H1 (cell line): ENCODE measurements around the gene ABCA13. TPM values are rescaled to one million over a fixed set of nuclear protein-coding genes. Genes with fewer than 3 reads are reported as not detected.

Experiments
- CTCF ChIA-PET: fragments of 300-600 bp; sonication (Branson Sonifier 250); formaldehyde crosslinking; loops from one replicate; lab custom pipeline; 2021; ENCODE audit not compliant: partially characterized antibody; lab: Charles Lee
- POLR2A ChIA-PET: fragments of 300-600 bp; sonication (Branson Sonifier 250); formaldehyde crosslinking; loops from one replicate; lab custom pipeline; 2021; ENCODE audit warnings: inconsistent platforms; ENCODE audit not compliant: partially characterized antibody; lab: Charles Lee
- DNase-seq, 2 experiments: peaks; one replicate each; pipeline versions ENCODE4 v3.0.0 to v3.0.0-alpha.2; 2010 to 2022; ENCODE audit warnings: low spot score in 2 of 2, low read depth in 1 of 2, mixed read lengths in 1 of 2
- FAIRE-seq: peaks from 2 replicates; lab custom pipeline; 2011; peaks lifted over from hg19 to GRCh38; lab: Jason Lieb, UNC
- H2AFZ ChIP-seq: 2 replicates; pipeline ENCODE4 v1.8.1; 2012; ENCODE audit warnings: low read length, inconsistent platforms
- H2AK5ac ChIP-seq: 2 replicates; pipeline ENCODE4 v1.6.1; 2013; ENCODE audit warnings: low read depth, low read length
- H2BK120ac ChIP-seq: replicated peaks from 2 replicates; pipeline ENCODE3; 2013; ENCODE audit warnings: low read depth, low read length, inconsistent platforms
- H2BK12ac ChIP-seq: 2 replicates; pipeline ENCODE4 v1.6.1; 2013; ENCODE audit warnings: low read depth, low read length
- H2BK15ac ChIP-seq: 2 replicates; pipeline ENCODE4 v1.6.1; 2013; ENCODE audit warnings: low read length
- H2BK20ac ChIP-seq: 2 replicates; pipeline ENCODE4 v1.6.1; 2013; ENCODE audit warnings: low read length
- H2BK5ac ChIP-seq: 2 replicates; pipeline ENCODE4 v1.6.1; 2013; ENCODE audit warnings: low read depth, low read length
- H3K14ac ChIP-seq: 2 replicates; pipeline ENCODE4 v1.6.1; 2013; ENCODE audit warnings: inconsistent platforms; ENCODE audit not compliant: insufficient read length
- H3K18ac ChIP-seq: 2 replicates; pipeline ENCODE4 v1.6.1; 2013; ENCODE audit warnings: low read length; ENCODE audit errors: extremely low read depth
- H3K23ac ChIP-seq: 2 replicates; pipeline ENCODE4 v1.6.1; 2013; ENCODE audit warnings: inconsistent platforms; ENCODE audit not compliant: insufficient read length
- H3K23me2 ChIP-seq: 2 replicates; pipeline ENCODE4 v1.6.1; 2013; ENCODE audit warnings: low read depth, low read length
- H3K27ac ChIP-seq: 2 replicates; pipeline ENCODE4 v1.6.1; 2011; ENCODE audit warnings: low read depth, low read length, inconsistent platforms
- H3K27me3 ChIP-seq, 4 experiments: replicated peaks in 1 of 4; 1 replicate in 1 of 4; 2 replicates in 3 of 4; pipeline versions ENCODE4 v1.6.1 to v1.8.1; 2011 to 2013; ENCODE audit warnings: low read length in 3 of 4, mild to moderate bottlenecking in 3 of 4, inconsistent platforms in 2 of 4, mixed read lengths in 2 of 4, moderate library complexity in 1 of 4; ENCODE audit not compliant: control insufficient read depth in 3 of 4, insufficient read depth in 3 of 4; ENCODE audit errors: extremely low read depth in 1 of 4
- H3K36me3 ChIP-seq, 4 experiments: 2 replicates each; pipeline versions ENCODE4 v1.6.1 to v1.8.1; 2011 to 2013; ENCODE audit warnings: mild to moderate bottlenecking in 4 of 4, low read length in 3 of 4, moderate library complexity in 2 of 4, control low read depth in 1 of 4, inconsistent platforms in 1 of 4; ENCODE audit not compliant: insufficient read depth in 4 of 4, control insufficient read depth in 2 of 4
- H3K4ac ChIP-seq: replicated peaks from 2 replicates; pipeline ENCODE3; 2013; ENCODE audit warnings: low read length, low read depth, mixed read lengths, inconsistent platforms; ENCODE audit not compliant: insufficient read length
- H3K4me1 ChIP-seq, 4 experiments: replicated peaks in 1 of 4; 1 replicate in 1 of 4; 2 replicates in 3 of 4; pipeline versions ENCODE4 v1.6.1 to v1.8.1; 2011 to 2013; ENCODE audit warnings: low read length in 3 of 4, inconsistent platforms in 2 of 4, mixed read lengths in 1 of 4; ENCODE audit not compliant: insufficient read depth in 4 of 4, control insufficient read depth in 3 of 4
- H3K4me2 ChIP-seq, 2 experiments: 2 replicates each; pipeline versions ENCODE4 v1.6.1 to v1.8.1; 2011 to 2013; ENCODE audit warnings: low read depth in 2 of 2, low read length in 2 of 2, control low read depth in 1 of 2, inconsistent platforms in 1 of 2, mild to moderate bottlenecking in 1 of 2; ENCODE audit not compliant: insufficient read depth in 1 of 2
- H3K4me3 ChIP-seq, 4 experiments: fragments of 200-600, 300-600 bp in 1 of 4; sonication (generic), shearing (Covaris generic), sonication (Bioruptor Twin) in 1 of 4; 2 replicates each; pipeline versions ENCODE4 v1.5.1 to v1.8.1; 2011 to 2016; ENCODE audit warnings: low read length in 4 of 4, low read depth in 3 of 4, control low read depth in 2 of 4, inconsistent platforms in 2 of 4, mild to moderate bottlenecking in 2 of 4, mixed read lengths in 1 of 4, moderate library complexity in 1 of 4; ENCODE audit not compliant: insufficient read depth in 2 of 4; ENCODE audit errors: extremely low read depth in 1 of 4
- H3K56ac ChIP-seq: replicated peaks from 2 replicates; pipeline ENCODE3; 2013; ENCODE audit warnings: low read depth, mild to moderate bottlenecking, mixed read lengths, low read length, inconsistent platforms; ENCODE audit not compliant: insufficient read length
- H3K79me1 ChIP-seq: 2 replicates; pipeline ENCODE4 v1.6.1; 2013; ENCODE audit warnings: low read depth, low read length, control low read depth
- H3K79me2 ChIP-seq, 2 experiments: 2 replicates each; pipeline versions ENCODE4 v1.6.1 to v1.8.1; 2012 to 2013; ENCODE audit warnings: low read length in 2 of 2, mild to moderate bottlenecking in 2 of 2, inconsistent platforms in 1 of 2; ENCODE audit not compliant: insufficient read depth in 2 of 2, control insufficient read depth in 1 of 2
- H3K9ac ChIP-seq, 4 experiments: replicated peaks in 1 of 4; 1 replicate in 1 of 4; 2 replicates in 3 of 4; pipeline versions ENCODE4 v1.6.1 to v1.8.1; 2011 to 2013; ENCODE audit warnings: low read depth in 3 of 4, low read length in 3 of 4, control low read depth in 2 of 4, mild to moderate bottlenecking in 2 of 4, moderate library complexity in 2 of 4, inconsistent platforms in 1 of 4; ENCODE audit errors: extremely low read depth in 1 of 4
- H3K9me3 ChIP-seq, 2 experiments: 2 replicates each; pipeline versions ENCODE4 v1.6.1 to v1.8.1; 2012 to 2013; ENCODE audit warnings: mild to moderate bottlenecking in 2 of 2, moderate library complexity in 2 of 2, control low read depth in 1 of 2, inconsistent platforms in 1 of 2, low read depth in 1 of 2, low read length in 1 of 2, mixed read lengths in 1 of 2; ENCODE audit not compliant: insufficient read depth in 2 of 2
- H4K20me1 ChIP-seq, 2 experiments: replicated peaks in 1 of 2; 2 replicates each; pipeline versions ENCODE3 to v1.8.1; 2011 to 2013; ENCODE audit warnings: inconsistent platforms in 2 of 2, low read length in 2 of 2, mild to moderate bottlenecking in 1 of 2; ENCODE audit not compliant: insufficient read depth in 2 of 2, control insufficient read depth in 1 of 2
- H4K5ac ChIP-seq: 2 replicates; pipeline ENCODE4 v1.6.1; 2013; ENCODE audit warnings: low read length, low read depth, mixed read lengths, inconsistent platforms; ENCODE audit not compliant: insufficient read length
- H4K8ac ChIP-seq: 2 replicates; pipeline ENCODE4 v1.8.0; 2013; ENCODE audit warnings: mild to moderate bottlenecking, moderate library complexity, low read length, inconsistent platforms; ENCODE audit not compliant: insufficient read depth; ENCODE audit errors: extremely low read depth
- H4K91ac ChIP-seq: replicated peaks from 2 replicates; pipeline ENCODE3; 2013; ENCODE audit warnings: low read length, mixed read lengths, inconsistent platforms; ENCODE audit not compliant: insufficient read length
- CHD1 ChIP-seq: IDR thresholded peaks from 2 replicates; pipeline ENCODE4 v1.6.1; 2012; ENCODE audit warnings: low read depth, low read length, improper control_type of control experiment
- HDAC6 ChIP-seq: IDR thresholded peaks from one replicate; pipeline ENCODE4 v1.7.1; 2012; ENCODE audit warnings: low read depth, mild to moderate bottlenecking, inconsistent platforms, low read length, moderate library complexity
- MAFK ChIP-seq: IDR thresholded peaks from 2 replicates; pipeline ENCODE4 v1.6.1; 2012; ENCODE audit warnings: low read depth, mild to moderate bottlenecking, improper control_type of control experiment, low read length
- POU5F1 ChIP-seq: IDR thresholded peaks from 2 replicates; pipeline ENCODE4 v1.6.1; 2011; ENCODE audit warnings: low read depth, mild to moderate bottlenecking, low read length, moderate library complexity
- SIRT6 ChIP-seq: IDR thresholded peaks from one replicate; pipeline ENCODE4 v1.7.1; 2012; ENCODE audit warnings: low read length, inconsistent platforms
- SUZ12 ChIP-seq: fragments of 200-600 bp; sonication (generic); IDR thresholded peaks from 2 replicates; pipeline ENCODE4 v1.6.1; 2012; ENCODE audit warnings: mild to moderate bottlenecking, inconsistent platforms, low read length, moderate library complexity, mixed read lengths
- TAF7 ChIP-seq: optimal IDR thresholded peaks from 2 replicates; pipeline ENCODE3; 2011; ENCODE audit warnings: low read depth, mild to moderate bottlenecking, inconsistent platforms, low read length, moderate library complexity, borderline replicate concordance
- TBP ChIP-seq: IDR thresholded peaks from 2 replicates; pipeline ENCODE4 v1.6.1; 2011; ENCODE audit warnings: low read depth, low read length, improper control_type of control experiment
- TEAD4 ChIP-seq: IDR thresholded peaks from 2 replicates; pipeline ENCODE4 v1.6.1; 2012; ENCODE audit warnings: low read depth, low read length, inconsistent platforms, mixed read lengths
- YY1 ChIP-seq: IDR thresholded peaks from 2 replicates; pipeline ENCODE4 v1.6.1; 2011; ENCODE audit warnings: low read depth, mild to moderate bottlenecking, low read length
- WGBS, 2 experiments: shearing (Covaris generic) in 1 of 2; methylation state at CpG; one replicate each; pipeline versions ENCODE4 v1.1.6 to v1.1.7; 2013 to 2015; ENCODE audit warnings: low lambda C conversion rate in 2 of 2, mixed read lengths in 2 of 2, inconsistent platforms in 1 of 2, low coverage in 1 of 2, missing lambda C conversion rate in 1 of 2; ENCODE audit not compliant: insufficient replicate concordance in 2 of 2, insufficient coverage in 1 of 2, insufficient read length in 1 of 2; ENCODE audit errors: extremely low coverage in 1 of 2, missing lambda C conversion rate in 1 of 2; 5-methylcytosine and 5-hydroxymethylcytosine counted together
- polyA plus RNA-seq, 7 experiments: library from polyadenylated mRNA; depleted of rRNA in 3 of 7; stranded (reverse) in 5 of 7; unstranded in 2 of 7; fragments of >200 nt in 5 of 7; fragments of 200-250 nt in 2 of 7; gene quantifications; 1 replicate in 5 of 7; 2 replicates in 1 of 7; 4 replicates in 1 of 7; pipeline versions ENCODE4 v1.2.1 to v1.2.3, GENCODE V29; 2011 to 2013; ENCODE audit warnings: missing spikeins in 2 of 7, mixed read lengths in 2 of 7
- total RNA-seq: library from RNA; stranded (reverse); fragmentation: NEBNext Ultra II Directional; extraction: Animal tissue kit (Norgen Biotek cat#: 25700); gene quantifications from 2 replicates; pipeline ENCODE4 v1.2.1, GENCODE V29; 2021
- TF ChIP-seq, protein P1 (sequence below): IDR thresholded peaks from 2 replicates; pipeline ENCODE4 v1.6.1; 2012; ENCODE audit warnings: low read length, inconsistent platforms

Gene ABCA13
- total and polyA plus RNA-seq, 2 of the 8 experiments (the other 6 are each of a cell fraction or from before 2014, with no cell fraction given), result 0.07 to 0.09 TPM

GRCh38 chr7:48286836-48287235 is 115.6 kb downstream of the ABCA13 start:
- Histone ChIP-seq H3K23ac (no peak overlapping the region), H3K23me2 (no peaks in the 10 kb centered on the region), H2BK20ac (no peak overlapping the region), H2BK12ac (0 out of 2 replicates have a peak overlapping the region, but pooled peaks have one; percentile 23), H3K36me3 (no peaks in the 10 kb centered on the region), H2AK5ac (no peak overlapping the region), H4K5ac (no peak overlapping the region), H3K9ac (no peak overlapping the region), H3K27me3 (no peaks in the 10 kb centered on the region), H3K56ac (no peak overlapping the region), H3K79me2 (no peaks in the 10 kb centered on the region), H2BK5ac (no peak overlapping the region), H3K9me3 (no peaks in the 10 kb centered on the region; a peak in 1 of 4 replicates), H3K4me3 (no peak overlapping the region), H2AFZ (no peak overlapping the region; the same call in 1 of the 2 replicates), H3K4me2 (no peak overlapping the region), H4K20me1 (no peaks in the 10 kb centered on the region), H3K27ac (no peak overlapping the region), H3K4ac (no peak overlapping the region), H2BK120ac (no peak overlapping the region), H2BK15ac (no peak overlapping the region), H3K79me1 (no peaks in the 10 kb centered on the region), H3K18ac (no peak overlapping the region), H3K4me1 (no peaks in the 10 kb centered on the region), H4K8ac (no peak overlapping the region), H3K14ac (no peak overlapping the region), H4K91ac (no peak overlapping the region)
- CTCF ChIA-PET, result no interaction called here
- FAIRE-seq, result no peak
- POLR2A ChIA-PET, result no interaction called here
- TF ChIP-seq HDAC6, result no peak
- TF ChIP-seq TAF7, result no peak
- no peak for TF ChIP-seq CHD1
- TF ChIP-seq MAFK, result no peak
- no peak for TF ChIP-seq SIRT6
- TF ChIP-seq YY1, result no peak
- TF ChIP-seq, protein P1, sequence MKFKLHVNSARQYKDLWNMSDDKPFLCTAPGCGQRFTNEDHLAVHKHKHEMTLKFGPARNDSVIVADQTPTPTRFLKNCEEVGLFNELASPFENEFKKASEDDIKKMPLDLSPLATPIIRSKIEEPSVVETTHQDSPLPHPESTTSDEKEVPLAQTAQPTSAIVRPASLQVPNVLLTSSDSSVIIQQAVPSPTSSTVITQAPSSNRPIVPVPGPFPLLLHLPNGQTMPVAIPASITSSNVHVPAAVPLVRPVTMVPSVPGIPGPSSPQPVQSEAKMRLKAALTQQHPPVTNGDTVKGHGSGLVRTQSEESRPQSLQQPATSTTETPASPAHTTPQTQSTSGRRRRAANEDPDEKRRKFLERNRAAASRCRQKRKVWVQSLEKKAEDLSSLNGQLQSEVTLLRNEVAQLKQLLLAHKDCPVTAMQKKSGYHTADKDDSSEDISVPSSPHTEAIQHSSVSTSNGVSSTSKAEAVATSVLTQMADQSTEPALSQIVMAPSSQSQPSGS, result no peak
- TF ChIP-seq SUZ12, result no peak
- TF ChIP-seq TBP, result no peak
- no peak for TF ChIP-seq POU5F1
- TF ChIP-seq TEAD4, result no peak
- WGBS, 2 experiments, result 91% methylated on average over 5 of the region's 5 CpGs; no CpG with 5 or more reads in 1 of the 2 experiments
- DNase-seq, result no peak
